ENCODE measurements around the gene SBF1. TPM values are rescaled to one million over a fixed set of nuclear protein-coding genes. Genes with fewer than 3 reads are reported as not detected.

The SBF1 gene
- total and polyA plus RNA-seq, 11 donors = 38.2 to 91.8 (median 63.2) TPM

- intact Hi-C loops (cut with DNase I) = loop anchor here in 3 of 10 donors (10.0 kb wide), 2 partner anchors 55 to 245 kb away; partner anchors contain the start of gene TUBGCP6 (in 2 of the 3)
- Histone ChIP-seq H3K4me1 (peaks cover 0 to 6% (median 0%) of the 10 kb centered on the region in 12 donors), H3K27ac (no peak overlapping the region), H3K36me3 (no peaks in the 10 kb centered on the region), H3K4me3 (no peak overlapping the region), H3K27me3 (peaks cover 0 to 18% (median 0%) of the 10 kb centered on the region in 9 donors), H3K9me3 (no peaks in the 10 kb centered on the region)
- WGBS, 4 donors = 83 to 90% (median 84%) methylated on average over 15 to 31 of the region's 31 CpGs
- TF ChIP-seq CTCF (IDR thresholded peaks at IDR 0.05) (no peak), POLR2A (IDR thresholded peaks at IDR 0.05) (no peak)
- ATAC-seq (no peak), DNase-seq (no peak)
These were observed 14.8 kb upstream of the SBF1 start for GRCh38 chr22:50489363-50490243.

- no peaks in the 10 kb centered on the region for H3K9me3 ChIP-seq
- WGBS, 4 donors = 67 to 75% (median 70%) methylated on average over 18 to 19 of the region's 19 CpGs
- H3K36me3 ChIP-seq = no peaks in the 10 kb centered on the region
- ATAC-seq = no peak
- DNase-seq = peak in 1 of 5 donors; percentile 48
- no peak overlapping the region for H3K27ac ChIP-seq
- intact Hi-C loops (cut with DNase I) = no loop called here
- H3K27me3 ChIP-seq = peaks cover 0 to 25% (median 0%) of the 10 kb centered on the region in 9 donors
- TF ChIP-seq POLR2A (IDR thresholded peaks at IDR 0.05) (no peak), CTCF (IDR thresholded peaks at IDR 0.05) (no peak)
- H3K4me3 ChIP-seq = no peak overlapping the region
- peaks cover 0 to 6% (median 0%) of the 10 kb centered on the region in 12 donors for H3K4me1 ChIP-seq
These were observed 14.1 kb upstream of the SBF1 start for GRCh38 chr22:50488886-50489285.

- Histone ChIP-seq H3K36me3 (no peaks in the 10 kb centered on the region), H3K4me3 (no peak overlapping the region), H3K4me1 (peaks cover 0 to 6% (median 0%) of the 10 kb centered on the region in 12 donors), H3K27me3 (peaks cover 0 to 32% (median 4%) of the 10 kb centered on the region in 9 donors), H3K9me3 (no peaks in the 10 kb centered on the region), H3K27ac (no peak overlapping the region)
- TF ChIP-seq CTCF (IDR thresholded peaks at IDR 0.05) = no peak
- TF ChIP-seq POLR2A (IDR thresholded peaks at IDR 0.05) = no peak
- intact Hi-C loops (cut with DNase I) = no loop called here
- ATAC-seq (peak in 1 of 4 donors; percentile 8), DNase-seq (peak in 1 of 5 donors; percentile 37)
- WGBS, 4 donors = 79 to 100% (median 81%) methylated on average over 2 to 18 of the region's 18 CpGs
These were observed 13.3 kb upstream of the SBF1 start for GRCh38 chr22:50488006-50488677.

Measured in heart left ventricle (tissue), 16 donors.